ENCODE results near the gene FEV. TPM values are rescaled to one million over a fixed set of nuclear protein-coding genes. Genes with fewer than 3 reads are reported as not detected.

FEV gene
- not detected for polyA plus RNA-seq (2013, experiment 1 of 2)
- polyA plus RNA-seq (2013, experiment 2 of 2), result not detected

DNA sequence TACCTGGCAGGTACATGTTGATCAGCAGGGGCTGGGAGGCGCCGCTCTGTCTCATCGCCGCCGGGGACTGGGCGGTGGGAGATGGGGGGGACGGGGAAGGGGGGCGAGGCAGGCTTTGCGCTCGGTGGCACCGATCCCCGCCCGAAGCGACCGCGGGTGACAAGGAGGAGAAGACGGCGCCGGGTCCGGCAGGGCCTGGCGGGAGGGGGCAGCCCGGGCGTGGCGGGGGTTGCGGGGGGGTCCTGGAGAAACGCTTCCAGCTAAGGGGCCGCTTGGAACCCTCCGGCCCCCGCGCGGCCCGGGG is at the start of gene FEV:
TSS of gene FEV (minus strand) at position 164 of the 304 bp plus-strand sequence. CDS start at position 55, 109 bp downstream.
- H3K18ac ChIP-seq (ENCODE audit: low read length), result peak within 1 kb of the TSS; percentile 59

DNA sequence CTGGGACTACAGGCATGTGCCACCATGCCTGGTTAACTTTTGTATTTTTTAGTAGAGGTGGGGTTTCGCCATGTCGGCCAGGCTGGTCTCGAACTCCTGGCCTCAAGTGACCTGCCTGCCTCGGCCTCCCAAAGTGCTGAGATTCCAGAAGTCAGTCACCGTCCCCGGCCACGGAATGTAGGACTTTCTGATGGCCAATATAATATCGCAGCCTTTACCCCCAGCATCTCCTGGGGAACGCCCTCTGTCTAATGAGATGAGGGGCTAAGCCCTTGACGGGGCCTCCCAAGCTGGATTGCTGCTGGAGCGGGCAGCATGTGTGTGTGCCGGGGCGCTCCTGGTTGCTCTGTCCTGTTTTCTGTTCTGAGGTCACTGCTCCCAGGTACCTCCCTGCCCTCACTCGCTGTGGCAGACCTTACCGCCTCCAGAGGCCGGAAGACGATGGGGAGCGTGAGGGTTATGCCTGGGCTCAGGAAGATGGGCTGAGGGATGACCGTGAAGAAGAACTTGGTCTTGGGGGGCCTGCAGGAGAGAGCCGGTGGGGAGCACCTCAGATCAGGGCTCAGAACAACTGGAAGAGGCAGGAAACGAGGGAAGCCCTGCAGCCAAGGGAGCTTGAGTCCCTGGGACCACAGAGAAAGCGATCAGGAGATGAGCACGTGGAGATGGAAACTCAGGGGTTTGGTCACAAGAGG is 47.2 kb upstream of the FEV start:
- H4K8ac ChIP-seq (ENCODE audit: low read depth, low read length), result no peak overlapping the region
- H2AK5ac ChIP-seq (ENCODE audit: low read depth, low read length), result no peak overlapping the region
- no peak overlapping the region for H3K18ac ChIP-seq (ENCODE audit: low read length)
- peak overlapping the region in 1 of 2 donors; percentile 20 for H3K4me3 ChIP-seq (ENCODE audit: low read length in 2 of 2)
- H2BK5ac ChIP-seq (ENCODE audit: low read length), result no peak overlapping the region
- peaks cover 0 to 43% (median 0%) of the 10 kb centered on the region in 3 experiments for H3K27me3 ChIP-seq (ENCODE audit: control insufficient read depth in 3 of 3, insufficient read depth in 3 of 3, low read depth in 1 of 3, low read length in 3 of 3)
- WGBS, 2 donors (ENCODE audit: extremely low coverage in 2 of 2, insufficient read length in 2 of 2, insufficient replicate concordance in 1 of 2), result no CpG with 5 or more reads among the region's 23 CpGs
- H2BK15ac ChIP-seq (ENCODE audit: low read length), result no peak overlapping the region
- no peak overlapping the region for H2AFZ ChIP-seq (ENCODE audit: low read length)
- peaks cover 2 to 4% of the 10 kb centered on the region in 2 donors for H3K4me1 ChIP-seq (ENCODE audit: control insufficient read depth in 2 of 2, insufficient read depth in 1 of 2, low read depth in 1 of 2, low read length in 2 of 2)
- H3K27ac ChIP-seq (replicated peaks; ENCODE audit: low read length), result no peak overlapping the region
- H3K9ac ChIP-seq (ENCODE audit: low read depth, low read length, poor library complexity), result no peak overlapping the region
- peaks cover 2% of the 10 kb centered on the region for H3K79me1 ChIP-seq (ENCODE audit: low read depth, low read length)
- H4K91ac ChIP-seq (ENCODE audit: low read depth, low read length, poor library complexity), result no peak overlapping the region
- H2BK12ac ChIP-seq (ENCODE audit: low read length), result no peak overlapping the region
- H3K36me3 ChIP-seq (replicated peaks in 1 of 2; ENCODE audit: control insufficient read depth in 2 of 2, insufficient read depth in 2 of 2, low read length in 2 of 2), result no peaks in the 10 kb centered on the region
- no peak overlapping the region for H3K23ac ChIP-seq (ENCODE audit: low read depth, low read length, poor library complexity)
- H3K14ac ChIP-seq (ENCODE audit: low read length), result no peak overlapping the region
- H2BK120ac ChIP-seq (ENCODE audit: low read depth, low read length), result no peak overlapping the region
- H3K4me2 ChIP-seq (ENCODE audit: insufficient read depth, low read length, poor library complexity, severe bottlenecking), result no peak overlapping the region
- no peak overlapping the region for H3K4ac ChIP-seq (ENCODE audit: low read length)
- DNase-seq (ENCODE audit: low spot score), result no peak
- H3K9me3 ChIP-seq (replicated peaks in 1 of 2; ENCODE audit: control insufficient read depth in 2 of 2, insufficient read depth in 1 of 2, low read depth in 1 of 2, low read length in 2 of 2), result no peaks in the 10 kb centered on the region

More for the DNA sequence above, at the start of gene FEV:
- Histone ChIP-seq H2BK120ac (ENCODE audit: low read depth, low read length) (no peak within 1 kb of the TSS), H3K4me3 (ENCODE audit: low read length in 2 of 2) (no peak within 1 kb of the TSS), H4K91ac (ENCODE audit: low read depth, low read length, poor library complexity) (no peak within 1 kb of the TSS), H2AK5ac (ENCODE audit: low read depth, low read length) (no peak within 1 kb of the TSS), H2BK12ac (ENCODE audit: low read length) (no peak within 1 kb of the TSS), H3K36me3 (replicated peaks in 1 of 2; ENCODE audit: control insufficient read depth in 2 of 2, insufficient read depth in 2 of 2, low read length in 2 of 2) (no peaks in the 10 kb centered on the region), H3K9me3 (replicated peaks in 1 of 2; ENCODE audit: control insufficient read depth in 2 of 2, insufficient read depth in 1 of 2, low read depth in 1 of 2, low read length in 2 of 2) (peaks cover 0 to 8% of the 10 kb centered on the region in 2 donors), H3K27me3 (ENCODE audit: control insufficient read depth in 3 of 3, insufficient read depth in 3 of 3, low read depth in 1 of 3, low read length in 3 of 3) (peaks cover 56 to 98% (median 96%) of the 10 kb centered on the region in 3 experiments), H2BK5ac (ENCODE audit: low read length) (no peak within 1 kb of the TSS), H3K4me1 (ENCODE audit: control insufficient read depth in 2 of 2, insufficient read depth in 1 of 2, low read depth in 1 of 2, low read length in 2 of 2) (peaks cover 0 to 7% of the 10 kb centered on the region in 2 donors), H3K14ac (ENCODE audit: low read length) (no peak within 1 kb of the TSS), H3K27ac (replicated peaks; ENCODE audit: low read length) (no peak within 1 kb of the TSS), H2BK15ac (ENCODE audit: low read length) (peak within 1 kb of the TSS; percentile 39), H3K4ac (ENCODE audit: low read length) (no peak within 1 kb of the TSS), H4K8ac (ENCODE audit: low read depth, low read length) (no peak within 1 kb of the TSS), H3K23ac (ENCODE audit: low read depth, low read length, poor library complexity) (peak within 1 kb of the TSS; percentile 36), H3K9ac (ENCODE audit: low read depth, low read length, poor library complexity) (no peak within 1 kb of the TSS), H2AFZ (ENCODE audit: low read length) (peak within 1 kb of the TSS; percentile 77), H3K79me1 (ENCODE audit: low read depth, low read length) (peaks cover 2% of the 10 kb centered on the region), H3K4me2 (ENCODE audit: insufficient read depth, low read length, poor library complexity, severe bottlenecking) (peak within 1 kb of the TSS; percentile 24)
- no CpG with 5 or more reads among the region's 32 CpGs for WGBS, 2 donors (ENCODE audit: extremely low coverage in 2 of 2, insufficient read length in 2 of 2, insufficient replicate concordance in 1 of 2)
- DNase-seq (ENCODE audit: low spot score), result no peak

DNA sequence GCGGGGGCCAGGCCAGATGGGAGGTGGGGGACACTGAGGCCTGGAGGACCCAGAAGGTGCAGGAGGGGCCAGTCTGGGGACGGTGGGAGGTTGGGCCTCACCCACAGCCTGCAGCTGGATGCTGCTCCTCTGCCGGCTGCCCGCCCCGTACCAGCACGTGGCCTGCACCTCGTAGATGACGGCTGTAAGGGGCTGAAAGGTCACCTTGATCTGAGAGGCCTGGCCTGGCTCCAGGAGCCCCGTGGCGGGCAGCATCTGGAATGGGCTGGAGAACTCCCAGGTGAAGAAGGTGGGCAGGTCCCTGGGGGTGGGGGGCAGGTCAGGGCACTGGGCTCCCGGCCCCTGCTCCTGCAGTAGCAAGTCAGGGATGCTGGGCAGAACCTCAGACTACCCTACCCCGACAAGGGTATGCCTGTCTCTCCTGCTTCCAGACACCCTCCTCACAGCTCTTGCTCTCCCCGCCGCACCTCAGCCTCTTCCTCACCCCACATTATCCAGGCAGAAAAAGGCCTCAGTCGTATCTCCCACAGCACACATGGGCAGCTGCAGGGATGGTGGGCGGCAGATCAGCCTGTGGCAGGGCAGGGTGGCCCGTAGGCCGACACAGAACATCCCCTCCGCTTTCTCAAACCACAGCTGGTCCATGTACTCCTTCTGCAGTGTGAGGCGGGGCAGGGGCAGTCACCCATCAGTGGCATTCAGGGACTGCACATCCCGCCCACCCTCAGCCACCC is 46.2 kb upstream of the FEV start:
- Histone ChIP-seq H2BK15ac (ENCODE audit: low read length) (peak overlapping the region; percentile 26), H4K91ac (ENCODE audit: low read depth, low read length, poor library complexity) (no peak overlapping the region), H4K8ac (ENCODE audit: low read depth, low read length) (no peak overlapping the region), H3K4me2 (ENCODE audit: insufficient read depth, low read length, poor library complexity, severe bottlenecking) (no peak overlapping the region), H3K9ac (ENCODE audit: low read depth, low read length, poor library complexity) (peak overlapping the region; percentile 44), H3K18ac (ENCODE audit: low read length) (peak overlapping the region; percentile 38), H3K27ac (replicated peaks; ENCODE audit: low read length) (no peak overlapping the region), H3K4me1 (ENCODE audit: control insufficient read depth in 2 of 2, insufficient read depth in 1 of 2, low read depth in 1 of 2, low read length in 2 of 2) (peaks cover 2 to 4% of the 10 kb centered on the region in 2 donors), H2BK120ac (ENCODE audit: low read depth, low read length) (no peak overlapping the region), H3K4me3 (ENCODE audit: low read length in 2 of 2) (no peak overlapping the region), H3K9me3 (replicated peaks in 1 of 2; ENCODE audit: control insufficient read depth in 2 of 2, insufficient read depth in 1 of 2, low read depth in 1 of 2, low read length in 2 of 2) (no peaks in the 10 kb centered on the region), H2BK12ac (ENCODE audit: low read length) (no peak overlapping the region), H3K79me1 (ENCODE audit: low read depth, low read length) (peaks cover 2% of the 10 kb centered on the region), H2AFZ (ENCODE audit: low read length) (no peak overlapping the region), H2AK5ac (ENCODE audit: low read depth, low read length) (peak overlapping the region; percentile 63), H3K23ac (ENCODE audit: low read depth, low read length, poor library complexity) (peak overlapping the region; percentile 65), H2BK5ac (ENCODE audit: low read length) (peak overlapping the region; percentile 53), H3K36me3 (replicated peaks in 1 of 2; ENCODE audit: control insufficient read depth in 2 of 2, insufficient read depth in 2 of 2, low read length in 2 of 2) (no peaks in the 10 kb centered on the region), H3K4ac (ENCODE audit: low read length) (no peak overlapping the region), H3K14ac (ENCODE audit: low read length) (no peak overlapping the region), H3K27me3 (ENCODE audit: control insufficient read depth in 3 of 3, insufficient read depth in 3 of 3, low read depth in 1 of 3, low read length in 3 of 3) (peaks cover 0 to 52% (median 0%) of the 10 kb centered on the region in 3 experiments)
- WGBS, 2 donors (ENCODE audit: extremely low coverage in 2 of 2, insufficient read length in 2 of 2, insufficient replicate concordance in 1 of 2), result no CpG with 5 or more reads among the region's 21 CpGs
- DNase-seq (ENCODE audit: low spot score), result no peak

Measured in neuronal stem cell (in vitro differentiated cells).